ENCODE data around the gene MT1X.

DNA sequence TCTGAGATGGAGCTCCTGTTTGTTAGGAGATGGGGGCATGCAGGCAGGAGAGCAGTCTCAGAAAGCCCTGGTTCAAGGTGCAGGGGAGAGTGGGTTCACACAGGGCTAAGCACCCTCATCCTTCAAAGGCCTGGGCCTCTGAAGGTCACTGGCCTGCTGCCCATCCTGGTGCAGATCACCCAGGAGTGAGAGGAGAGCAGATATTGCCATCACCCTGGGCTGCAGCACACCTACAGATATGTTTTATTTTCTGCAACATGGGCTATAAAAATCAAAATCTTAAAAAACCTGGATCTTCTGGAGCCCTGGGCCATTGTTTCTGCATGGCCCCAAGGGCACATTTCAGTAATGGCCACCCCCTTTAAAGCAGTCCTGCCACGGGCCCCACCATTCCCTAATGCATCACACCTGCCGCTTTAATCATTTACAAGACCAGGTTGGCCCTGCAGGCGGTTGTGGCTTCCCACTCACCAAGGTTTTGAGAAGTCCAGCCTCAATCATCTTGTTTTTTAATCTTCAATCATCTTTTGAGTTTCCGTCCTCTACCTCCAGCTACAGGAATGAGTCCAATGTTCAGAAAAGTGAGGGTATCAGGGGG lies 27.3 kb downstream of the MT1X start:
- TF ChIP-seq CTCF (IDR thresholded peaks at IDR 0.05): no peak
- no peak for TF ChIP-seq NR2C2 (CRISPR knock-in tag; IDR thresholded peaks at IDR 0.05)
- no peak for TF ChIP-seq ZNF232 (CRISPR knock-in tag; IDR thresholded peaks at IDR 0.05)
- no peak for TF ChIP-seq ZNF396 (CRISPR knock-in tag; IDR thresholded peaks at IDR 0.05; ENCODE audit: borderline replicate concordance)
- no peak for TF ChIP-seq NR3C1 (CRISPR knock-in tag; conservative IDR thresholded peaks at IDR 0.05; ENCODE audit: low read depth)
- TF ChIP-seq, protein P1, sequence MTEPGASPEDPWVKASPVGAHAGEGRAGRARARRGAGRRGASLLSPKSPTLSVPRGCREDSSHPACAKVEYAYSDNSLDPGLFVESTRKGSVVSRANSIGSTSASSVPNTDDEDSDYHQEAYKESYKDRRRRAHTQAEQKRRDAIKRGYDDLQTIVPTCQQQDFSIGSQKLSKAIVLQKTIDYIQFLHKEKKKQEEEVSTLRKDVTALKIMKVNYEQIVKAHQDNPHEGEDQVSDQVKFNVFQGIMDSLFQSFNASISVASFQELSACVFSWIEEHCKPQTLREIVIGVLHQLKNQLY (CRISPR knock-in tag; IDR thresholded peaks at IDR 0.05): no peak
- TF ChIP-seq ELF4 (CRISPR knock-in tag; IDR thresholded peaks at IDR 0.05; ENCODE audit: low read depth): no peak
- TF ChIP-seq, protein P2, sequence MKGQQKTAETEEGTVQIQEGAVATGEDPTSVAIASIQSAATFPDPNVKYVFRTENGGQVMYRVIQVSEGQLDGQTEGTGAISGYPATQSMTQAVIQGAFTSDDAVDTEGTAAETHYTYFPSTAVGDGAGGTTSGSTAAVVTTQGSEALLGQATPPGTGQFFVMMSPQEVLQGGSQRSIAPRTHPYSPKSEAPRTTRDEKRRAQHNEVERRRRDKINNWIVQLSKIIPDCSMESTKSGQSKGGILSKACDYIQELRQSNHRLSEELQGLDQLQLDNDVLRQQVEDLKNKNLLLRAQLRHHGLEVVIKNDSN (CRISPR knock-in tag; IDR thresholded peaks at IDR 0.05): no peak
- TF ChIP-seq SMAD4 (CRISPR knock-in tag; IDR thresholded peaks at IDR 0.05): no peak
- TF ChIP-seq, protein P3, sequence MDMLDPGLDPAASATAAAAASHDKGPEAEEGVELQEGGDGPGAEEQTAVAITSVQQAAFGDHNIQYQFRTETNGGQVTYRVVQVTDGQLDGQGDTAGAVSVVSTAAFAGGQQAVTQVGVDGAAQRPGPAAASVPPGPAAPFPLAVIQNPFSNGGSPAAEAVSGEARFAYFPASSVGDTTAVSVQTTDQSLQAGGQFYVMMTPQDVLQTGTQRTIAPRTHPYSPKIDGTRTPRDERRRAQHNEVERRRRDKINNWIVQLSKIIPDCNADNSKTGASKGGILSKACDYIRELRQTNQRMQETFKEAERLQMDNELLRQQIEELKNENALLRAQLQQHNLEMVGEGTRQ (CRISPR knock-in tag; IDR thresholded peaks at IDR 0.05): no peak
- no peak for TF ChIP-seq AFF4 (CRISPR knock-in tag; IDR thresholded peaks at IDR 0.05; ENCODE audit: borderline replicate concordance)
- no peak for TF ChIP-seq ATF3 (CRISPR knock-in tag; conservative IDR thresholded peaks at IDR 0.05)
